IPS-11a (cell line): ENCODE data around the gene PTPRC.

Source experiments
- H3K4me3 ChIP-seq: one replicate; pipeline ENCODE4 v1.5.1; 2013; ENCODE audit warnings: low read depth, low read length, control low read depth

The PTPRC gene

GRCh38 chr1:198642983-198643382 lies 4.1 kb downstream of the PTPRC start:
- H3K4me3 ChIP-seq, result no peak overlapping the region

- H3K4me3 ChIP-seq, result no peak overlapping the region
Measured at GRCh38 chr1:198643808-198644207, 5.0 kb downstream of the PTPRC start.

- H3K4me3 ChIP-seq, result no peak overlapping the region
Measured at GRCh38 chr1:198647055-198647454, 8.2 kb downstream of the PTPRC start.

GRCh38 chr1:198648592-198648991 lies 9.8 kb downstream of the PTPRC start:
- no peak overlapping the region for H3K4me3 ChIP-seq

- no peak overlapping the region for H3K4me3 ChIP-seq
Measured at GRCh38 chr1:198649232-198649967, 10.6 kb downstream of the PTPRC start.

- no peak overlapping the region for H3K4me3 ChIP-seq
Measured at GRCh38 chr1:198649968-198650338, 11.1 kb downstream of the PTPRC start.

GRCh38 chr1:198650506-198650905 lies 11.7 kb downstream of the PTPRC start:
- H3K4me3 ChIP-seq, result no peak overlapping the region

- H3K4me3 ChIP-seq, result no peak overlapping the region
Measured at GRCh38 chr1:198651650-198652400, 13.0 kb downstream of the PTPRC start.

- no peak overlapping the region for H3K4me3 ChIP-seq
Measured at GRCh38 chr1:198653808-198654413, 15.1 kb downstream of the PTPRC start.

- H3K4me3 ChIP-seq, result no peak overlapping the region
Measured at GRCh38 chr1:198655459-198656121, 16.8 kb downstream of the PTPRC start.

GRCh38 chr1:198656500-198656932 lies 17.7 kb downstream of the PTPRC start:
- no peak overlapping the region for H3K4me3 ChIP-seq

- H3K4me3 ChIP-seq, result no peak overlapping the region
Measured at GRCh38 chr1:198657550-198658064, 18.8 kb downstream of the PTPRC start.

GRCh38 chr1:198660341-198661261 lies 21.8 kb downstream of the PTPRC start:
- H3K4me3 ChIP-seq, result no peak overlapping the region

- no peak overlapping the region for H3K4me3 ChIP-seq
Measured at GRCh38 chr1:198662821-198663220, 24.0 kb downstream of the PTPRC start.

- H3K4me3 ChIP-seq, result no peak overlapping the region
Measured at GRCh38 chr1:198664068-198664788, 25.4 kb downstream of the PTPRC start.

GRCh38 chr1:198667186-198667585 lies 28.3 kb downstream of the PTPRC start:
- no peak overlapping the region for H3K4me3 ChIP-seq

GRCh38 chr1:198667807-198668206 lies 29.0 kb downstream of the PTPRC start:
- H3K4me3 ChIP-seq, result no peak overlapping the region

- no peak overlapping the region for H3K4me3 ChIP-seq
Measured at GRCh38 chr1:198669023-198669698, 30.3 kb downstream of the PTPRC start.

GRCh38 chr1:198669771-198670170 lies 30.9 kb downstream of the PTPRC start:
- H3K4me3 ChIP-seq, result no peak overlapping the region
